Measurements from ENCODE around the gene TMEM9. TPM values are rescaled to one million over a fixed set of nuclear protein-coding genes. Genes with fewer than 3 reads are reported as not detected.

TMEM9 gene
- total RNA-seq, 4 donors from 2014 or later, result 11.9 to 38.8 (median 13.0) TPM

DNA sequence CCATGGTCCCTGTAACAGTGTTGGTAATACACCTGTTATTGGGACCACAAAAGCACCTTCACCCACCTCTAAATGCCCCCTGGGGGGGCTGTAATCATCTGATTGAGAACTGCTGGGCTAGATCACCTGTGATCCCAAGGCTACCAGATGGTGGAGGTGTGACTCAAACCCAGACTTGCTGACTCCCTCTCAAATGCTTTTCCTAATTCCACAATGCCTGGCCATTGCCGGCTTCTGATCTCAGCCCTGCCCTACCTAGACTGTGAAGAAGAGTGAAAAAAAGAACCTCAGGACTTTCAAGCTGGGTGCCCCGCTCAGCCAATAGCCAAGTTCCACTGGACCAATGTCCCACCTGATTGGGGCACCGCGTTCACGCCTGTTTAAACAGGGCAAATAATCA, 9.6 kb downstream of the TMEM9 start:
- no peak overlapping the region for H3K27ac ChIP-seq
- H3K4me3 ChIP-seq, result no peak overlapping the region
- H3K9me3 ChIP-seq, result no peaks in the 10 kb centered on the region
- H3K27me3 ChIP-seq, result no peaks in the 10 kb centered on the region
- in situ Hi-C loops (cut with MboI; ENCODE audit: low sequenced_read_pairs in 4 of 4), result loop anchor here in 1 of 4 donors (10.0 kb wide), 1 partner anchor 80 kb away; no protein-coding TSS in a partner anchor
- peaks cover 2 to 6% of the 10 kb centered on the region in 2 donors for H3K4me1 ChIP-seq
- no peak for DNase-seq
- intact Hi-C loops (cut with DNase I; ENCODE audit: low total_unique reads), result no loop called here
- TF ChIP-seq CTCF (IDR thresholded peaks at IDR 0.05 in 4 of 5, conservative IDR thresholded peaks at IDR 0.05 in 1 of 5) (no peak), POLR2A (IDR thresholded peaks at IDR 0.05) (no peak)
- ATAC-seq, result no peak
- H3K36me3 ChIP-seq, result peaks cover 0 to 26% of the 10 kb centered on the region in 2 donors

DNA sequence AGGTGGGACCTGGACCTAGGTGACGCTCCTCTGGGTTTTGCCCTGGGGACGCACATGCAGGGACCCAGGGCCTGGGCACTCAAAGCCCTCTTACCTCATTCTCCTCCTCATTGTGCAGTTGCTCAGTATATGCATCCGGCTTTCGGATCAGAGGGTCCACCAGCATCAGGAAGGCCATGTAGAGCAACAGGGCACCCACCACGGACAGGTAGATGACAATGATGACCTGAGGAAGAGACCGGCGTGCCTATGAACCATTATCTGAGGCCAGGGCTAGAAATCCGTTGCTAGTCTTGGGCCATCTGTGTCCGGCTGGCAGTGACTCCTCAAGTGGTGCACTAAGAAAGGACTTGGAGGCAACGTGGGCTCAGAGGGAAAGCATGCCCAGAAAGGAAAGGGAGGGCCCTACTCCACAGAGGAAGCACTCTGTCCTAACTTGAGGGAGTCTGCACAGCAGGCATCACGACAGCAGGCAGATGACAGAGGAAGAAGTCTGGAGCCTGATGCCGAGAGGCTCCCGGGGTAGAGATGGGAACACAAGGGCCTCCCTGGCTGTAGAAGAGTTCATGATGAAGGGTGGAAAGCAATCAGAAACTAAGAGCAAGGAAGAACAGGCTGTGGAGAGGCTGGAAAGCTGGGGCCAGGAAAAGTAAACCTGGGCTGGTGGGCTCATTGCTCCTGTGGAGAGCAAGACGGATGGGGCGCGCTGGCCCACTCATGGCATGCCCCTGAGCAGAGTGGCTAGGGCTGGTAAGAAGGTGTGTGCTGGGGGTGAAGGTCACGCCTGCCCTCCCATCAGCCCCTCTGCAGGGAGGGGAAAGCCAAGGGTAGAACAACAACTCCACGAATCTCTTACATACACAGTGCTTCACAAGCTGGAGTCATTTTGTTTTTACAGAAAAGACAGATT, 10.3 kb downstream of the TMEM9 start:
- H3K4me3 ChIP-seq, result no peak overlapping the region
- H3K4me1 ChIP-seq, result no peaks in the 10 kb centered on the region
- H3K9me3 ChIP-seq, result no peaks in the 10 kb centered on the region
- peaks cover 0 to 26% of the 10 kb centered on the region in 2 donors for H3K36me3 ChIP-seq
- ATAC-seq (no peak), DNase-seq (no peak)
- H3K27me3 ChIP-seq, result no peaks in the 10 kb centered on the region
- no peak for TF ChIP-seq POLR2A (IDR thresholded peaks at IDR 0.05)
- TF ChIP-seq CTCF (IDR thresholded peaks at IDR 0.05 in 4 of 5, conservative IDR thresholded peaks at IDR 0.05 in 1 of 5), result no peak
- in situ Hi-C loops (cut with MboI; ENCODE audit: low sequenced_read_pairs in 4 of 4), result loop anchor here in 1 of 4 donors (10.0 kb wide), 1 partner anchor 81 kb away; no protein-coding TSS in a partner anchor
- no peak overlapping the region for H3K27ac ChIP-seq
- intact Hi-C loops (cut with DNase I; ENCODE audit: low total_unique reads), result no loop called here

GRCh38 chr1:201142849-201143725, 11.2 kb downstream of the TMEM9 start:
- H3K9me3 ChIP-seq, result no peaks in the 10 kb centered on the region
- TF ChIP-seq POLR2A (IDR thresholded peaks at IDR 0.05), result no peak
- no peak for TF ChIP-seq CTCF (IDR thresholded peaks at IDR 0.05 in 4 of 5, conservative IDR thresholded peaks at IDR 0.05 in 1 of 5)
- no peak for ATAC-seq
- in situ Hi-C loops (cut with MboI; ENCODE audit: low sequenced_read_pairs in 4 of 4), result loop anchor here in 1 of 4 donors (10.0 kb wide), 1 partner anchor 82 kb away; no protein-coding TSS in a partner anchor
- no peak overlapping the region for H3K4me3 ChIP-seq
- H3K36me3 ChIP-seq, result peaks cover 0 to 26% of the 10 kb centered on the region in 2 donors
- DNase-seq, result no peak
- no peaks in the 10 kb centered on the region for H3K27me3 ChIP-seq
- intact Hi-C loops (cut with DNase I; ENCODE audit: low total_unique reads), result no loop called here
- no peak overlapping the region for H3K27ac ChIP-seq
- peaks cover 0 to 3% of the 10 kb centered on the region in 2 donors for H3K4me1 ChIP-seq

- no peak overlapping the region for H3K27ac ChIP-seq
- peaks cover 2 to 7% of the 10 kb centered on the region in 2 donors for H3K4me1 ChIP-seq
- H3K36me3 ChIP-seq, result peaks cover 0 to 26% of the 10 kb centered on the region in 2 donors
- in situ Hi-C loops (cut with MboI; ENCODE audit: low sequenced_read_pairs in 4 of 4) (loop anchor here in 1 of 4 donors (10.0 kb wide), 1 partner anchor 83 kb away; no protein-coding TSS in a partner anchor), intact Hi-C loops (cut with DNase I; ENCODE audit: low total_unique reads) (no loop called here)
- H3K27me3 ChIP-seq, result no peaks in the 10 kb centered on the region
- ATAC-seq (no peak), DNase-seq (no peak)
- TF ChIP-seq CTCF (IDR thresholded peaks at IDR 0.05 in 4 of 5, conservative IDR thresholded peaks at IDR 0.05 in 1 of 5), result no peak
- no peak for TF ChIP-seq POLR2A (IDR thresholded peaks at IDR 0.05)
- H3K4me3 ChIP-seq, result no peak overlapping the region
- H3K9me3 ChIP-seq, result no peaks in the 10 kb centered on the region
Observed at GRCh38 chr1:201142011-201142848, 12.0 kb downstream of the TMEM9 start.
